Stimulated activated CD4-positive, alpha-beta T cell treated with anti-CD3 and anti-CD28 coated beads, TNF-alpha, amount 100 ng/mL, for 24 hours (primary cell): ENCODE results near the gene NCAPH2.

Experiments
- DNase-seq, 3 experiments: peaks; one replicate each; pipeline ENCODE4 v3.0.0-alpha.2; 2020; ENCODE audit warnings: low read depth in 3 of 3

NCAPH2 gene

GRCh38 chr22:50571264-50572175, 63.5 kb downstream of the NCAPH2 start:
- no peak for DNase-seq

GRCh38 chr22:50572965-50573364, 64.9 kb downstream of the NCAPH2 start:
- DNase-seq: no peak

- DNase-seq: no peak
Measured at GRCh38 chr22:50573491-50574382, 65.7 kb downstream of the NCAPH2 start.

- no peak for DNase-seq
Measured at GRCh38 chr22:50574383-50574755, 66.3 kb downstream of the NCAPH2 start.
